Endodermal cell (in vitro differentiated cells): ENCODE results near the gene IL22RA1. TPM values are rescaled to one million over a fixed set of nuclear protein-coding genes. Genes with fewer than 3 reads are reported as not detected.

ENCODE experiments used
- DNase-seq: peaks from one replicate; pipeline ENCODE4 v3.0.0-alpha.2; 2017
- H3K27ac ChIP-seq: 2 replicates; pipeline ENCODE4 v1.5.1; 2013; ENCODE audit warnings: mild to moderate bottlenecking, low read depth, low read length, moderate library complexity
- H3K27me3 ChIP-seq: 2 replicates; pipeline ENCODE4 v1.6.1; 2013; ENCODE audit warnings: mild to moderate bottlenecking, low read length, moderate library complexity; ENCODE audit not compliant: insufficient read depth, control insufficient read depth, poor library complexity, severe bottlenecking
- H3K36me3 ChIP-seq: 2 replicates; pipeline ENCODE4 v1.7.0; 2013; ENCODE audit warnings: mild to moderate bottlenecking, low read length, moderate library complexity; ENCODE audit not compliant: control insufficient read depth, insufficient read depth
- H3K4me1 ChIP-seq: one replicate; pipeline ENCODE4 v1.7.0; 2013; ENCODE audit warnings: low read length; ENCODE audit not compliant: control insufficient read depth, insufficient read depth
- H3K4me3 ChIP-seq: 2 replicates; pipeline ENCODE4 v1.5.1; 2013; ENCODE audit warnings: mild to moderate bottlenecking, low read length, moderate library complexity
- H3K9ac ChIP-seq: 2 replicates; pipeline ENCODE4 v1.6.1; 2013; ENCODE audit warnings: mild to moderate bottlenecking, low read length, moderate library complexity; ENCODE audit not compliant: poor library complexity, severe bottlenecking; ENCODE audit errors: extremely low read depth
- H3K9me3 ChIP-seq: 2 replicates; pipeline ENCODE4 v1.6.1; 2013; ENCODE audit warnings: mild to moderate bottlenecking, low read length, moderate library complexity; ENCODE audit not compliant: control insufficient read depth
- H3K27ac Mint-ChIP-seq: 2 replicates; pipeline ENCODE4 v1.8.0; 2020; ENCODE audit warnings: mixed read lengths
- H3K27me3 Mint-ChIP-seq: 2 replicates; pipeline ENCODE4 v1.8.0; 2021; ENCODE audit warnings: mild to moderate bottlenecking, mixed read lengths; ENCODE audit not compliant: insufficient read depth
- H3K36me3 Mint-ChIP-seq: 2 replicates; pipeline ENCODE4 v1.8.0; 2020; ENCODE audit warnings: low read depth, mixed read lengths
- H3K4me1 Mint-ChIP-seq: 2 replicates; pipeline ENCODE4 v1.8.0; 2020; ENCODE audit warnings: mixed read lengths
- H3K4me3 Mint-ChIP-seq: 2 replicates; pipeline ENCODE4 v1.8.0; 2020; ENCODE audit warnings: mild to moderate bottlenecking, moderate library complexity, mixed read lengths
- H3K9me3 Mint-ChIP-seq: 2 replicates; pipeline ENCODE4 v1.8.0; 2020; ENCODE audit warnings: mild to moderate bottlenecking, mixed read lengths
- WGBS, 2 experiments: methylation state at CpG; one replicate each; pipeline versions ENCODE4 v1.1.5 to v1.1.7; 2013; ENCODE audit warnings: missing lambda C conversion rate in 2 of 2, mixed read lengths in 1 of 2; ENCODE audit not compliant: insufficient coverage in 1 of 2, insufficient read length in 1 of 2; 5-methylcytosine and 5-hydroxymethylcytosine counted together
- total RNA-seq, 2 donors: library from RNA; stranded (reverse); fragmentation: NEBNext Ultra II Directional in 1 of 2; extraction: Animal tissue kit (Norgen Biotek cat#: 25700) in 1 of 2; gene quantifications; 2 replicates in 1 of 2; 3 replicates in 1 of 2; pipeline ENCODE4 v1.2.1, GENCODE V29; 2021
- TF ChIP-seq, protein P1 (sequence below): fragments of 200-600 bp; sonication (generic); conservative IDR thresholded peaks from 2 replicates; pipeline ENCODE4 v1.5.0; 2021; ENCODE audit warnings: antibody characterized with exemption, mild to moderate bottlenecking

IL22RA1 gene
- total RNA-seq, 2 donors from 2014 or later, result not detected

DNA sequence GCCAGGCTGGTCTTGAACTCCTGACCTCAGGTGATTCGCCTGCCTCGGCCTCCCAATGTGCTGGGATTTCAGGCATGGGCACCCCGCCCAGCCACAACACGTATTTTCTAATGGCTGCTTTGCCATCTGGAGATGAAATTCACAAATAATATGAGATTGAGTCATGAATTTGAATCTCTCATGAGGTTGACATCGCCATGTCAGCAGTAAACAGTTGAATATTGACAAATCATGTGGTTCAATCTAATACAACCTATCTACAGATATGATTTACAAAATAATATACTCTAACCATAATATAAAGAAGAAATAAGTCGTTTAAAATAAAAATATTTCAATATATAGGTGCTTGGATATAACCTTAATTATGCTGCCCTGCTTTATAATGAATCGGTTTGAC lies 73.1 kb downstream of the IL22RA1 start:
- Histone ChIP-seq H3K27ac (no peak overlapping the region), H3K4me1 (no peaks in the 10 kb centered on the region), H3K36me3 (no peaks in the 10 kb centered on the region), H3K9me3 (no peaks in the 10 kb centered on the region), H3K4me3 (no peak overlapping the region), H3K27me3 (no peaks in the 10 kb centered on the region), H3K9ac (no peak overlapping the region)
- Mint-ChIP-seq H3K4me3 (no peak overlapping the region), H3K27ac (no peak overlapping the region), H3K27me3 (peaks cover 6% of the 10 kb centered on the region), H3K36me3 (no peaks in the 10 kb centered on the region), H3K9me3 (no peaks in the 10 kb centered on the region), H3K4me1 (peaks cover 9% of the 10 kb centered on the region)
- TF ChIP-seq, protein P1, sequence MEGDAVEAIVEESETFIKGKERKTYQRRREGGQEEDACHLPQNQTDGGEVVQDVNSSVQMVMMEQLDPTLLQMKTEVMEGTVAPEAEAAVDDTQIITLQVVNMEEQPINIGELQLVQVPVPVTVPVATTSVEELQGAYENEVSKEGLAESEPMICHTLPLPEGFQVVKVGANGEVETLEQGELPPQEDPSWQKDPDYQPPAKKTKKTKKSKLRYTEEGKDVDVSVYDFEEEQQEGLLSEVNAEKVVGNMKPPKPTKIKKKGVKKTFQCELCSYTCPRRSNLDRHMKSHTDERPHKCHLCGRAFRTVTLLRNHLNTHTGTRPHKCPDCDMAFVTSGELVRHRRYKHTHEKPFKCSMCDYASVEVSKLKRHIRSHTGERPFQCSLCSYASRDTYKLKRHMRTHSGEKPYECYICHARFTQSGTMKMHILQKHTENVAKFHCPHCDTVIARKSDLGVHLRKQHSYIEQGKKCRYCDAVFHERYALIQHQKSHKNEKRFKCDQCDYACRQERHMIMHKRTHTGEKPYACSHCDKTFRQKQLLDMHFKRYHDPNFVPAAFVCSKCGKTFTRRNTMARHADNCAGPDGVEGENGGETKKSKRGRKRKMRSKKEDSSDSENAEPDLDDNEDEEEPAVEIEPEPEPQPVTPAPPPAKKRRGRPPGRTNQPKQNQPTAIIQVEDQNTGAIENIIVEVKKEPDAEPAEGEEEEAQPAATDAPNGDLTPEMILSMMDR, result no peak
- no peak for DNase-seq
- WGBS, 2 experiments, result 78% methylated on average over 5 to 6 of the region's 7 CpGs

Other genes with a start within 250 kb of the IL22RA1 start
- not detected for gene CNR2, start 229.8 kb downstream of the IL22RA1 start, total RNA-seq
- 100 to 1,000 TPM; 107 to 108 TPM for gene PNRC2, start 183.3 kb downstream of the IL22RA1 start, total RNA-seq
- 100 to 1,000 TPM; 162 to 170 TPM for gene SRSF10, start 162.8 kb downstream of the IL22RA1 start, total RNA-seq
- under 1 TPM; 0.11 to 0.15 TPM for gene MYOM3, start 31.0 kb downstream of the IL22RA1 start, total RNA-seq
- gene IFNLR1, start 44.1 kb upstream of the IL22RA1 start, total RNA-seq, result 10 to 100 TPM; 12.1 to 13.0 TPM
- 1 to 10 TPM; 1.8 to 2.5 TPM for gene GRHL3, start 176.2 kb upstream of the IL22RA1 start, total RNA-seq